Neural crest cell (in vitro differentiated cells): ENCODE measurements around the gene HDAC2. TPM values are rescaled to one million over a fixed set of nuclear protein-coding genes. Genes with fewer than 3 reads are reported as not detected.
"Not testable (repeated sequence)": the region's sequence is repeated elsewhere in the genome, so short reads cannot be mapped to it uniquely, and the experiment has no call there.

ENCODE experiments used
- DNase-seq: peaks from one replicate; pipeline ENCODE4 v3.0.0; 2021; ENCODE audit warnings: low read depth, mixed read lengths, low spot score
- H3K27ac Mint-ChIP-seq: one replicate; pipeline ENCODE4 v1.8.0; 2021; ENCODE audit warnings: mild to moderate bottlenecking, mixed read lengths; ENCODE audit not compliant: unreplicated experiment
- H3K27me3 Mint-ChIP-seq: 2 replicates; pipeline ENCODE4 v1.8.0; 2021; ENCODE audit warnings: low read depth, mild to moderate bottlenecking, mixed read lengths
- H3K36me3 Mint-ChIP-seq: 2 replicates; pipeline ENCODE4 v1.8.0; 2021; ENCODE audit warnings: low read depth, mild to moderate bottlenecking, mixed read lengths
- H3K4me1 Mint-ChIP-seq: 2 replicates; pipeline ENCODE4 v1.8.0; 2021; ENCODE audit warnings: mixed read lengths
- H3K4me3 Mint-ChIP-seq: one replicate; pipeline ENCODE4 v1.8.0; 2021; ENCODE audit warnings: mild to moderate bottlenecking, mixed read lengths
- H3K9me3 Mint-ChIP-seq: 2 replicates; pipeline ENCODE4 v1.8.0; 2021; ENCODE audit warnings: mixed read lengths
- total RNA-seq: library from RNA; stranded (reverse); gene quantifications from 2 replicates; pipeline ENCODE4 v1.2.1, GENCODE V29; 2021
- TF ChIP-seq, protein P1 (sequence below): fragments of 200-600 bp; sonication (generic); conservative IDR thresholded peaks from 2 replicates; pipeline ENCODE4 v1.5.0; 2021; ENCODE audit warnings: antibody characterized with exemption, mild to moderate bottlenecking

The HDAC2 gene
- total RNA-seq, 1 donor from 2014 or later, result 304 TPM

DNA sequence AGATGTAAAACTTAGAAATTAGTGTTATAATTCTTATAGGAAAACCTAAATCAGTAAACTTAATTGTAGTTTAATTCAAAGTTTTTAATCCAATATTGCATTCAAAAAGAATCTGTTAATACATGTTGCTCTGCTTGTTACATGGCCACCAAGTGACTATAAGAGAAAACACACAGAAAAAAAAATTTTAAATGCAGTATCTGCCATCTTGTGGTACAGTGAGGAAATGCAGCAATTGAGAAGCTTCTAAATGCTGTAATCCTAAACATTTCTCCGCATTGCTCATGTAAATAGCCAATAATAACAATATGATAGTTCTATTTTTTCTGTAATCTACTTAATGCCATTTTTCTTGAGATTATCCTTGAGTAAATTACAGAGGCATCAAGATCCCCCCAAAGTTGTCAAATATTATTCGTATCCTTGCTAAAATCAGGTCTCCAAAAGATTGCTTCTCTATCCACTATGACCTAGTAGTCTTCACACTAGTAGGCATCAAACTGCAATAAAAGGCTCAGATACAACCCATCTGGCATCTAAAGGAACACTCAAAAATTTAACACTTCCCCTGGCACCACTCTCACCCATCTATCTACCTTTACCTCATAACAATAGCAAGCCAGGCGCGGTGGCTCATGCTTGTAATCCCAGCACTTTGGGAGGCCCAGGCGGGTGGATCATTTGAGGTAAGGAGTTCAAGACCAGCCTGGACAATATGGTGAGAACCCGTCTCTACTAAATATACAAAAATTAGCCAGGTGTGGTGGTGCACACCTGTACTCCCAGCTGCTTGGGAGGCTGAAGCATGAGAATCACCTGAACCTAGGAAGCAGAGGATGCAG is 34.6 kb downstream of the HDAC2 start:
- peak; percentile 33 for DNase-seq
- TF ChIP-seq, protein P1, sequence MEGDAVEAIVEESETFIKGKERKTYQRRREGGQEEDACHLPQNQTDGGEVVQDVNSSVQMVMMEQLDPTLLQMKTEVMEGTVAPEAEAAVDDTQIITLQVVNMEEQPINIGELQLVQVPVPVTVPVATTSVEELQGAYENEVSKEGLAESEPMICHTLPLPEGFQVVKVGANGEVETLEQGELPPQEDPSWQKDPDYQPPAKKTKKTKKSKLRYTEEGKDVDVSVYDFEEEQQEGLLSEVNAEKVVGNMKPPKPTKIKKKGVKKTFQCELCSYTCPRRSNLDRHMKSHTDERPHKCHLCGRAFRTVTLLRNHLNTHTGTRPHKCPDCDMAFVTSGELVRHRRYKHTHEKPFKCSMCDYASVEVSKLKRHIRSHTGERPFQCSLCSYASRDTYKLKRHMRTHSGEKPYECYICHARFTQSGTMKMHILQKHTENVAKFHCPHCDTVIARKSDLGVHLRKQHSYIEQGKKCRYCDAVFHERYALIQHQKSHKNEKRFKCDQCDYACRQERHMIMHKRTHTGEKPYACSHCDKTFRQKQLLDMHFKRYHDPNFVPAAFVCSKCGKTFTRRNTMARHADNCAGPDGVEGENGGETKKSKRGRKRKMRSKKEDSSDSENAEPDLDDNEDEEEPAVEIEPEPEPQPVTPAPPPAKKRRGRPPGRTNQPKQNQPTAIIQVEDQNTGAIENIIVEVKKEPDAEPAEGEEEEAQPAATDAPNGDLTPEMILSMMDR, result peak; percentile 86
- Mint-ChIP-seq H3K4me1 (peaks cover 7% of the 10 kb centered on the region), H3K36me3 (peaks cover 25% of the 10 kb centered on the region), H3K4me3 (no peak overlapping the region), H3K9me3 (peaks cover 7% of the 10 kb centered on the region), H3K27me3 (no peaks in the 10 kb centered on the region), H3K27ac (no peak overlapping the region)

- H3K4me1 Mint-ChIP-seq, result peaks cover 7% of the 10 kb centered on the region
- H3K4me3 Mint-ChIP-seq, result no peak overlapping the region
- peaks cover 20% of the 10 kb centered on the region for H3K9me3 Mint-ChIP-seq
- H3K27ac Mint-ChIP-seq, result no peak overlapping the region
- TF ChIP-seq, protein P1, result no peak
- no peaks in the 10 kb centered on the region for H3K27me3 Mint-ChIP-seq
- peaks cover 41% of the 10 kb centered on the region for H3K36me3 Mint-ChIP-seq
- no peak for DNase-seq
These were observed 36.8 kb downstream of the HDAC2 start for GRCh38 chr6:113934101-113934500.

- not testable (repeated sequence) for H3K27me3 Mint-ChIP-seq, H3K4me3 Mint-ChIP-seq, H3K27ac Mint-ChIP-seq, DNase-seq, H3K4me1 Mint-ChIP-seq
- peaks cover 50% of the 10 kb centered on the region for H3K36me3 Mint-ChIP-seq
- H3K9me3 Mint-ChIP-seq, result peaks cover 26% of the 10 kb centered on the region
These were observed 39.0 kb downstream of the HDAC2 start for GRCh38 chr6:113931907-113932306.

GRCh38 chr6:113930183-113930582 is 40.8 kb downstream of the HDAC2 start:
- H3K4me1 Mint-ChIP-seq, result no peaks in the 10 kb centered on the region
- peaks cover 45% of the 10 kb centered on the region for H3K36me3 Mint-ChIP-seq
- no peaks in the 10 kb centered on the region for H3K27me3 Mint-ChIP-seq
- no peak overlapping the region for H3K27ac Mint-ChIP-seq
- DNase-seq, result no peak
- H3K4me3 Mint-ChIP-seq, result no peak overlapping the region
- TF ChIP-seq, protein P1, result no peak
- H3K9me3 Mint-ChIP-seq, result peaks cover 29% of the 10 kb centered on the region

GRCh38 chr6:113927001-113927400 is 43.9 kb downstream of the HDAC2 start:
- Mint-ChIP-seq H3K27me3 (no peaks in the 10 kb centered on the region), H3K4me3 (no peak overlapping the region), H3K36me3 (peaks cover 32% of the 10 kb centered on the region), H3K27ac (no peak overlapping the region), H3K4me1 (no peaks in the 10 kb centered on the region), H3K9me3 (peaks cover 22% of the 10 kb centered on the region)
- DNase-seq, result no peak
- TF ChIP-seq, protein P1, result no peak

DNA sequence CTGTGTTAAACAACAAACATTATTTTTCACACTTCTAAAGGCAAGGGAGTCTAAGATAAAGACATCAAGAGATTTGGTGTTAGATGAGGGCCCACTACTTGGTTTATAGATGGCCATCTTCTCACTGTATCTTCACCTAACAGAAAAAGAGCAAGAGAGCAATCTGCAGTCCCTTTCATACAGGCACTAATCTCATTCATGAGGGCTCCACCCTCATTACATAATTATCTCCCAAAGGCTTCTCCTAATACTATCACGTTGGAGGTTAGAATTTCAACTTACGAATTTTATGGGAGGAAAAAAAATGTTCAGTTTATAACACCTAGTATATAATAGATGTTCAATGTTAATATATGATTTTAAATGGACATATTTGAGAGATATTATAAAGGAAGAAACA is 45.6 kb downstream of the HDAC2 start:
- H3K4me1 Mint-ChIP-seq, result no peaks in the 10 kb centered on the region
- H3K27ac Mint-ChIP-seq, result no peak overlapping the region
- peaks cover 21% of the 10 kb centered on the region for H3K36me3 Mint-ChIP-seq
- H3K9me3 Mint-ChIP-seq, result peaks cover 20% of the 10 kb centered on the region
- DNase-seq, result no peak
- no peaks in the 10 kb centered on the region for H3K27me3 Mint-ChIP-seq
- no peak overlapping the region for H3K4me3 Mint-ChIP-seq
- TF ChIP-seq, protein P1, result no peak
